Measurements from ENCODE around the gene ALDH1A3. TPM values are rescaled to one million over a fixed set of nuclear protein-coding genes. Genes with fewer than 3 reads are reported as not detected.
A peak's percentile ranks its signal among the peaks of the same experiment; 100 is the strongest.

ALDH1A3 gene
- total and polyA plus RNA-seq, 2 experiments from 2014 or later = 4.0 to 19.8 TPM

DNA sequence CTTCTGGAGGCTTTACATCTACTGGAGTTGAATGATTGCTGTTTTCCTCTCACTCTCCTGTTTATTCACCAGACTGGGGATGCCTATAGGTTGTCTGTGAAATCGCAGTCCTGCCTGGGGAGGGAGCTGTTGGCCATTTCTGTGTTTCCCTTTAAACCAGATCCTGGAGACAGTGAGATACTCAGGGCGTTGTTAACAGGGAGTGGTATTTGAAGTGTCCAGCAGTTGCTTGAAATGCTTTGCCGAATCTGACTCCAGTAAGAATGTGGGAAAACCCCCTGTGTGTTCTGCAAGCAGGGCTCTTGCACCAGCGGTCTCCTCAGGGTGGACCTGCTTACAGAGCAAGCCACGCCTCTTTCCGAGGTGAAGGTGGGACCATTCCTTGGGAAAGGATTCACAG, 35.2 kb downstream of the ALDH1A3 start:
- Mint-ChIP-seq H3K9me3 (peaks cover 5% of the 10 kb centered on the region; the same call in 2 of the 3 replicates), H3K36me3 (ENCODE audit: low read depth) (peaks cover 3% of the 10 kb centered on the region; the same call in 1 of the 3 replicates), H3K27ac (no peak overlapping the region), H3K4me1 (peaks cover 16% of the 10 kb centered on the region), H3K27me3 (ENCODE audit: insufficient read depth, low read depth, poor library complexity) (peaks cover 19% of the 10 kb centered on the region), H3K4me3 (peak overlapping the region; percentile 50; the same call in 2 of the 3 replicates)
- TF ChIP-seq NANOG (IDR thresholded peaks at IDR 0.05; ENCODE audit: borderline replicate concordance) (no peak), ZNF114 (CRISPR knock-in tag; IDR thresholded peaks at IDR 0.05) (no peak), JUNB (IDR thresholded peaks at IDR 0.05; ENCODE audit: unreplicated experiment) (no peak), EZH2phosphoT487 (IDR thresholded peaks at IDR 0.05; ENCODE audit: unreplicated experiment) (no peak), EZH2 (IDR thresholded peaks at IDR 0.05; ENCODE audit: low read depth, unreplicated experiment) (no peak), ZNF331 (CRISPR knock-in tag; IDR thresholded peaks at IDR 0.05; ENCODE audit: low read depth) (no peak)
- TF ChIP-seq, protein P1, sequence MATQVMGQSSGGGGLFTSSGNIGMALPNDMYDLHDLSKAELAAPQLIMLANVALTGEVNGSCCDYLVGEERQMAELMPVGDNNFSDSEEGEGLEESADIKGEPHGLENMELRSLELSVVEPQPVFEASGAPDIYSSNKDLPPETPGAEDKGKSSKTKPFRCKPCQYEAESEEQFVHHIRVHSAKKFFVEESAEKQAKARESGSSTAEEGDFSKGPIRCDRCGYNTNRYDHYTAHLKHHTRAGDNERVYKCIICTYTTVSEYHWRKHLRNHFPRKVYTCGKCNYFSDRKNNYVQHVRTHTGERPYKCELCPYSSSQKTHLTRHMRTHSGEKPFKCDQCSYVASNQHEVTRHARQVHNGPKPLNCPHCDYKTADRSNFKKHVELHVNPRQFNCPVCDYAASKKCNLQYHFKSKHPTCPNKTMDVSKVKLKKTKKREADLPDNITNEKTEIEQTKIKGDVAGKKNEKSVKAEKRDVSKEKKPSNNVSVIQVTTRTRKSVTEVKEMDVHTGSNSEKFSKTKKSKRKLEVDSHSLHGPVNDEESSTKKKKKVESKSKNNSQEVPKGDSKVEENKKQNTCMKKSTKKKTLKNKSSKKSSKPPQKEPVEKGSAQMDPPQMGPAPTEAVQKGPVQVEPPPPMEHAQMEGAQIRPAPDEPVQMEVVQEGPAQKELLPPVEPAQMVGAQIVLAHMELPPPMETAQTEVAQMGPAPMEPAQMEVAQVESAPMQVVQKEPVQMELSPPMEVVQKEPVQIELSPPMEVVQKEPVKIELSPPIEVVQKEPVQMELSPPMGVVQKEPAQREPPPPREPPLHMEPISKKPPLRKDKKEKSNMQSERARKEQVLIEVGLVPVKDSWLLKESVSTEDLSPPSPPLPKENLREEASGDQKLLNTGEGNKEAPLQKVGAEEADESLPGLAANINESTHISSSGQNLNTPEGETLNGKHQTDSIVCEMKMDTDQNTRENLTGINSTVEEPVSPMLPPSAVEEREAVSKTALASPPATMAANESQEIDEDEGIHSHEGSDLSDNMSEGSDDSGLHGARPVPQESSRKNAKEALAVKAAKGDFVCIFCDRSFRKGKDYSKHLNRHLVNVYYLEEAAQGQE (IDR thresholded peaks at IDR 0.05; ENCODE audit: unreplicated experiment) = no peak
- TF ChIP-seq, protein P2, sequence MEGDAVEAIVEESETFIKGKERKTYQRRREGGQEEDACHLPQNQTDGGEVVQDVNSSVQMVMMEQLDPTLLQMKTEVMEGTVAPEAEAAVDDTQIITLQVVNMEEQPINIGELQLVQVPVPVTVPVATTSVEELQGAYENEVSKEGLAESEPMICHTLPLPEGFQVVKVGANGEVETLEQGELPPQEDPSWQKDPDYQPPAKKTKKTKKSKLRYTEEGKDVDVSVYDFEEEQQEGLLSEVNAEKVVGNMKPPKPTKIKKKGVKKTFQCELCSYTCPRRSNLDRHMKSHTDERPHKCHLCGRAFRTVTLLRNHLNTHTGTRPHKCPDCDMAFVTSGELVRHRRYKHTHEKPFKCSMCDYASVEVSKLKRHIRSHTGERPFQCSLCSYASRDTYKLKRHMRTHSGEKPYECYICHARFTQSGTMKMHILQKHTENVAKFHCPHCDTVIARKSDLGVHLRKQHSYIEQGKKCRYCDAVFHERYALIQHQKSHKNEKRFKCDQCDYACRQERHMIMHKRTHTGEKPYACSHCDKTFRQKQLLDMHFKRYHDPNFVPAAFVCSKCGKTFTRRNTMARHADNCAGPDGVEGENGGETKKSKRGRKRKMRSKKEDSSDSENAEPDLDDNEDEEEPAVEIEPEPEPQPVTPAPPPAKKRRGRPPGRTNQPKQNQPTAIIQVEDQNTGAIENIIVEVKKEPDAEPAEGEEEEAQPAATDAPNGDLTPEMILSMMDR (conservative IDR thresholded peaks at IDR 0.05; ENCODE audit: low read depth in 2 of 2) = peak; percentile 63 to 76
- H3K4me2 ChIP-seq = no peak overlapping the region
- H3K9me2 ChIP-seq (ENCODE audit: insufficient read depth) = no peaks in the 10 kb centered on the region
- H2AFZ ChIP-seq = no peak overlapping the region
- no peaks in the 10 kb centered on the region for H4K20me1 ChIP-seq (replicated peaks; ENCODE audit: insufficient read depth)
- H3K4me3 ChIP-seq = no peak overlapping the region
- no peaks in the 10 kb centered on the region for H3F3A ChIP-seq (replicated peaks; ENCODE audit: low read depth)
- peak; percentile 37 for ATAC-seq
- H3K4me1 ChIP-seq (ENCODE audit: insufficient read depth) = peaks cover 5% of the 10 kb centered on the region; the same call in 1 of the 2 replicates
- DNase-seq (ENCODE audit: low spot score) = peak; percentile 82
- H3K79me2 ChIP-seq (replicated peaks; ENCODE audit: insufficient read depth) = no peaks in the 10 kb centered on the region
- H3K36me3 ChIP-seq (ENCODE audit: insufficient read depth) = no peaks in the 10 kb centered on the region
- H3K27ac ChIP-seq (ENCODE audit: low read depth) = no peak overlapping the region
- peaks cover 28% of the 10 kb centered on the region for H3K27me3 ChIP-seq (ENCODE audit: insufficient read depth)

DNA sequence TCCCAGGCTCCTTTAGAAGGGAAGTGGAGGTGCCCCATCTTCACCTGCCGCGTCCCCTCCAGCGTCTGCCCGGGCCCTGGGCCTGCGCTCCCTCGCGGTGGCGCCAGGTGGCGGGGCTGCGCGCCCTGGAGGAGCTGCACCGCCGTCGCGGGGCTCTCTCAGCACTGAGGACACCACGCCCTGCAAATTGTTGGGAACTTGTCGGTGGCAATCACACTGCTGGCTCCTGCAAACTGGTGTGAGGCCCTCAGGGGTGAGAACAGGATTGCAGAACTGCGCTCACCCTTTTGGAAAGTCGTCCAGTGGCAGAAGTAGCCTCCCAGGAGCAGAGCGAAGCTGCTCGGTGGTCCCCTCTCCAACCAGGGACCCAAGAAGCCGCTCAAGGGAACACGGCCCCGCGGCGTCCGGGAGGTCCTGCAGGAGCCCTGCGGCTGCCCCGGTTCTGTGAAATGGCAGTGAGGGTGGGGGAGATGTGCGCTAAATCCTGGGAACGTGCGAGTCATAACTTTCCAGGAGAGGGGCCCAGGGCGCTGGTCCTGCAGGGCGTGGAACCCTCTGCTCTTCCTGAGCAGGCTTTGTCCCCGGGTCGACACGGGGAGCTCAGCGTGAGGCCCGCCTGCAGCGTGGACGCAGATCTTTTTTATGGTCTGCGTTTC, 38.5 kb downstream of the ALDH1A3 start:
- Histone ChIP-seq H3K9me2 (ENCODE audit: insufficient read depth) (no peaks in the 10 kb centered on the region), H3F3A (replicated peaks; ENCODE audit: low read depth) (no peaks in the 10 kb centered on the region), H3K27ac (ENCODE audit: low read depth) (no peak overlapping the region), H3K36me3 (ENCODE audit: insufficient read depth) (no peaks in the 10 kb centered on the region), H3K79me2 (replicated peaks; ENCODE audit: insufficient read depth) (no peaks in the 10 kb centered on the region), H3K4me1 (ENCODE audit: insufficient read depth) (no peaks in the 10 kb centered on the region), H2AFZ (peak overlapping the region; percentile 99), H4K20me1 (replicated peaks; ENCODE audit: insufficient read depth) (no peaks in the 10 kb centered on the region), H3K4me3 (peak overlapping the region; percentile 64), H3K27me3 (ENCODE audit: insufficient read depth) (peaks cover 60% of the 10 kb centered on the region), H3K4me2 (peak overlapping the region; percentile 85)
- H3K4me3 Mint-ChIP-seq = peak overlapping the region; percentile 81
- ATAC-seq (peak; percentile 91), DNase-seq (ENCODE audit: low spot score) (peak; percentile 91)
- peaks cover 5% of the 10 kb centered on the region; the same call in 2 of the 3 replicates for H3K9me3 Mint-ChIP-seq
- H3K27me3 Mint-ChIP-seq (ENCODE audit: insufficient read depth, low read depth, poor library complexity) = peaks cover 50% of the 10 kb centered on the region
- H3K36me3 Mint-ChIP-seq (ENCODE audit: low read depth) = 0 out of 3 replicates have a peak, but pooled peaks cover 3% of the 10 kb centered on the region
- H3K27ac Mint-ChIP-seq = no peak overlapping the region
- TF ChIP-seq, protein P1 (IDR thresholded peaks at IDR 0.05; ENCODE audit: unreplicated experiment) = no peak
- TF ChIP-seq, protein P2 (conservative IDR thresholded peaks at IDR 0.05; ENCODE audit: low read depth in 2 of 2) = peak; percentile 81 to 95
- peaks cover 13% of the 10 kb centered on the region for H3K4me1 Mint-ChIP-seq
